BJ (cell line): ENCODE results near the gene GPR3. TPM values are rescaled to one million over a fixed set of nuclear protein-coding genes. Genes with fewer than 3 reads are reported as not detected.
A peak's percentile ranks its signal among the peaks of the same experiment; 100 is the strongest.

Experiments
- CTCF ChIA-PET: fragments of 350-600 bp; formaldehyde crosslinking; extraction: SDS; loops from one replicate; lab custom pipeline; 2021; ENCODE audit warnings: antibody characterized with exemption, inconsistent platforms; lab: Yijun Ruan, JAX
- POLR2A ChIA-PET: fragments of 300-600 bp; sonication (Branson Sonifier 250); formaldehyde crosslinking; extraction: SDS; loops from one replicate; lab custom pipeline; 2021; ENCODE audit warnings: antibody characterized with exemption; lab: Charles Lee
- DNase-seq: peaks from one replicate; pipeline ENCODE4 v3.0.0-alpha.2; 2011; ENCODE audit warnings: low read depth
- H3K27me3 ChIP-seq: 2 replicates; pipeline ENCODE4 v1.6.0; 2011; ENCODE audit warnings: low read length; ENCODE audit not compliant: control insufficient read depth, insufficient read depth
- H3K36me3 ChIP-seq: 2 replicates; pipeline ENCODE4 v1.5.1; 2011; ENCODE audit warnings: low read length; ENCODE audit not compliant: control insufficient read depth, insufficient read depth
- H3K4me3 ChIP-seq: 2 replicates; pipeline ENCODE4 v1.5.1; 2011; ENCODE audit warnings: low read depth, mild to moderate bottlenecking, control low read depth, low read length
- CTCF ChIP-seq: IDR thresholded peaks from 2 replicates; pipeline ENCODE4 v1.5.1; 2011; ENCODE audit warnings: low read depth, mild to moderate bottlenecking, control low read depth, inconsistent platforms, low read length, moderate library complexity; ENCODE audit not compliant: insufficient read depth
- polyA plus RNA-seq: library from polyadenylated mRNA; depleted of rRNA; stranded (reverse); fragments of >200 nt; gene quantifications from 2 replicates; pipeline ENCODE4 v1.2.3, GENCODE V29; 2011

Gene GPR3
- polyA plus RNA-seq, 1 experiment = 1.8 TPM

DNA sequence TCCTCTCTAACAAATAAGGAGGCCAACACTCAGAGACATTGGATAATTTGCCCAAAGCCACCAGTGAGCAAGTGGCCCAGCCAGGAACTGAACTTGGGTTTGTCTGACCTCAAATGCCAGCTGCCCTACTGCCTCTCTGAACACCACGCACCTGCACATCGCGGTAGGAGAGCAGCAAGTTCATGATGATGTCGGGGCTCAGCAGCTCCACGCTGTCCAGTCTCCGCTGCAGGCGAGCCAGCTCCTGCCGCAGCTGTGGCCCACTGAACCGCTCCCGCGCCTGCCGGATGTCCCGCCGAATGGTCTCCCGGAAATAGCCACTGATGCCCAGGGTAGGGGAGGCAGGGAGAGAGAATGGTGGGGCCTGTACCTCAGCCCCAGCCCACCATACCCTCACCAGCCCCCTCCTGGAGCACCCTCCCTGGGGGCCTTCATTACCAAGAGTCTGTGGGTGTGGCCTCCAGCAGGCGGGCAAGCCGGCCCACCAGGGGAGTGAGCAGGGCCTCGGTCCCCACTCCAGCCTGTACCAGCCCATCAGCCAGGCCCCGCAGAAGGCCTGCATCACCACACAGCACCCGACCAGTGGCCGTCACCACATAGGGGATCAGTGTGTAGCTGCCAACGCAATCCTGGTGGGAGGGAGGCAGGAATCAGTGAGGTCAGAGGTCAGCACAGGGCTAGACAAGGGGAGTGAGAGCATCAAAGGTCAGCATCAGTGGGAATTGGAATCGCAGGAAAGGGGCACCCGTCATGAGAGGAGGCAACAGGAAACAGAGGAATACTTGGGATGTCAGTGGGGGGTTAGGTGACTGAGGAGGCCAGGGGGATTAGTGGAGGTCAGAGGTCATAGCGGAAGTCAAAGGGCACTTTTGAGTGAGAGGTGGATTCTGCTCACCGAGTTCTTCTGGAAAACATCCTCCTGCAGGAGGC lies 28.4 kb upstream of the GPR3 start:
- no peak for TF ChIP-seq CTCF
- ChIA-PET CTCF (interaction anchor here (0.6 to 6.1 kb wide), 8 partner anchors 7 to 262 kb away, joined by 3 to 118 read pairs (median 7); partner anchors contain the start of gene GPR3), POLR2A (no interaction called here)
- no peaks in the 10 kb centered on the region for H3K27me3 ChIP-seq
- H3K36me3 ChIP-seq = peaks cover 15% of the 10 kb centered on the region
- no peak for DNase-seq
- H3K4me3 ChIP-seq = no peak overlapping the region

DNA sequence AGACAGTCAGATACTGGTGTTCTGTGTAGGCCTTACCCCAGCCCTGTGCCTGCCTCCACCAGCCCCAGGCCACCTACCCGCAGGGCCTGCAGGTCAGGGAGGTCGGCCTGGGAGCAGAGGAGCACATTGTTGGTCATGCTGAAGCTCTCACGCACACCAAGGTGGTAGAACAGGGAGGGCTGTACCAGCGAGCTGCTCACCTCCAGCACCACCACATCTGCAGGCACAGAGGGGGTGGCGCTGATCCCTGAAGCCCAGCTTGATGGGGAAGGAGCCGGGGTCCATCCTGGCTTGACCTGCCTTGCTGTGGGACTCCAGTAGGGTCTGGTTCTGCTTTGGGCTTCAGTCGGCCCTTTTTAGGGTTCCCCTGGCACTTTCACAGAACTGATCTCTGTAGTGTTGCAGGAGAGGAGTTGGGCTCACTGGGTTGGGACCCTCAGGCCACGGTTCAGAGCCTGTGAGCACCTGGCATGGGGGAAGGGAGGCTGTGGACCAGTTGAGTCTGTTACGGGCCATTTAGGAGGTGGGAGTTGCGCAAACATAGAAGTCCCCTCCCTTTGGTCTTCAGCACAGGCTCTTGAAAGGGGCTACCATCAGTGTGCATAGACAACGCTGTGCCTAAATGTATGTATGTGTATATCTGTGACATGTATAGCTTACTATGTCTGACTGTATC lies 27.6 kb upstream of the GPR3 start:
- DNase-seq = no peak
- Histone ChIP-seq H3K36me3 (peaks cover 14% of the 10 kb centered on the region), H3K27me3 (no peaks in the 10 kb centered on the region), H3K4me3 (peak overlapping the region; percentile 56)
- no peak for TF ChIP-seq CTCF
- ChIA-PET CTCF (interaction anchor here (0.6 to 6.1 kb wide), 14 partner anchors 8 to 297 kb away, joined by 3 to 118 read pairs (median 9); partner anchors contain the start of genes CD164L2 and GPR3), POLR2A (interaction anchor here (0.6 kb wide), 1 partner anchor 125 kb away, joined by 5 read pairs; the partner anchor contains the start of gene WASF2)

DNA sequence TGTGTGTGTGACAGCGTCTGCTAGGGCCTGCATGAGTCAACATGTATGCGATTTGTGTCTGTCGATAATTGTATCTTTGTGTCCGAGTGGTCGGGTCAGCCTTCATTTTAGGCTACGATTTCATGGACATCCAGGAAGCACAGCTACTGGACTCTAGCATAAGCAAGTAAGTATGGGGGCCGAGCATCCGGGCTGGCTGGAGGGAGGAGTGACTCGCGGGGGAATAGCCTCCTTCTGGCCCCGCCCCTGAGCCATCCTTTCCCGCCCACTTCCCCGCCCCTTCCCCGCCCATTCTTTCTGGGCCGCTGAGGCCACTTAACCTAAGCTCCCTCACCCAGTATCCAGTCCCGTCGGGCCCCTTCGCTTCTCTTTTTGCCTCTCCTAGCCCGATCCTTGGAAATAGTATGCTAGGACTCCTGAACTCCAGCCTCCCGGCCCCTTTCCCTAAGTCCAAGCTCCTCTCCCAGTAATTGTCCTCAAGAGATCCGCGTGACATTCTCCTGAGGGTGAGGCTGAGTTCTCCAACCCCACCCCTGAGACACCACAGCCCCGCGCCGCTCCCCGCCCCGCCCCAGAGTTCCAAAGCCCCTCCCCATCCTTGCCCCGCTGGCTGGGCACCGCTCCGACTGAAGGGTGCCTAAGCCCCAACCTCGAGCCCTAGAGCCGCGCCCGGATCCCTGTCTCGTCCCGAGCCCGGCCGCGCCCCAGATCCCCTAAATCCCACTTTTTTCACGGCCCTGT lies 26.9 kb upstream of the GPR3 start:
- CTCF ChIA-PET = interaction anchor here (0.6 to 6.1 kb wide), 27 partner anchors 9 to 297 kb away, joined by 3 to 118 read pairs (median 7); partner anchors contain the start of genes CD164L2, GPR3 and SYTL1
- peak; percentile 65 for DNase-seq
- Histone ChIP-seq H3K36me3 (peaks cover 14% of the 10 kb centered on the region), H3K27me3 (no peaks in the 10 kb centered on the region), H3K4me3 (peak overlapping the region; percentile 56)
- POLR2A ChIA-PET = interaction anchor here (0.6 to 0.7 kb wide), 6 partner anchors 23 to 577 kb away, joined by 3 to 13 read pairs (median 9); partner anchors contain the start of gene WASF2
- no peak for TF ChIP-seq CTCF

GRCh38 chr1:27366113-27366410 lies 26.4 kb upstream of the GPR3 start:
- peak; percentile 14 for DNase-seq
- TF ChIP-seq CTCF = 0 out of 2 replicates have a peak, but pooled peaks have one; percentile 5
- Histone ChIP-seq H3K27me3 (no peaks in the 10 kb centered on the region), H3K36me3 (peaks cover 13% of the 10 kb centered on the region), H3K4me3 (peak overlapping the region; percentile 56)
- ChIA-PET CTCF (interaction anchor here (1.0 to 6.1 kb wide), 26 partner anchors 9 to 296 kb away, joined by 3 to 118 read pairs (median 6); partner anchors contain the start of genes CD164L2, FCN3, GPR3 and SYTL1), POLR2A (interaction anchor here (0.6 to 0.7 kb wide), 5 partner anchors 22 to 577 kb away, joined by 3 to 13 read pairs (median 9); no protein-coding TSS in a partner anchor)
